ENCODE results near the gene ATP8B1.

DNA sequence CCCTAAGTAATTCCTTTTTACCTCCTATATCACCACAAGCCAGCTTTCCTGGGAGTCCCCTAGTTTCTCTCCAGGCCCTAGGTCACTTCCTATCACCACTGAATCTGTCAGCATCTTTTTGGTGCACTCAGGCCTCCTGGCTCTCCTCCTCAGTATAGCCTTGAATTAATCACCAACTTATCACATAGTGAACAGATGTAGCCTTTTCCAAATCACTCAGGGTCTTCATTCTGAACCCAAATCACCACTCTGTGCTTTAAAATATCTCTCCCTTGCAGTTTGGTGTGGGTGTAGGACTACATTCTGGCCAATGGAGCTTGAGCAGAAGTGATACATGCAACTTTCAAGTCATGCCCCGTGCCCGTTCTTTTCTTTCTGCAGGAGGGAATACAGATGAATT, 29.6 kb upstream of the ATP8B1 start:
- TF ChIP-seq, protein P1, sequence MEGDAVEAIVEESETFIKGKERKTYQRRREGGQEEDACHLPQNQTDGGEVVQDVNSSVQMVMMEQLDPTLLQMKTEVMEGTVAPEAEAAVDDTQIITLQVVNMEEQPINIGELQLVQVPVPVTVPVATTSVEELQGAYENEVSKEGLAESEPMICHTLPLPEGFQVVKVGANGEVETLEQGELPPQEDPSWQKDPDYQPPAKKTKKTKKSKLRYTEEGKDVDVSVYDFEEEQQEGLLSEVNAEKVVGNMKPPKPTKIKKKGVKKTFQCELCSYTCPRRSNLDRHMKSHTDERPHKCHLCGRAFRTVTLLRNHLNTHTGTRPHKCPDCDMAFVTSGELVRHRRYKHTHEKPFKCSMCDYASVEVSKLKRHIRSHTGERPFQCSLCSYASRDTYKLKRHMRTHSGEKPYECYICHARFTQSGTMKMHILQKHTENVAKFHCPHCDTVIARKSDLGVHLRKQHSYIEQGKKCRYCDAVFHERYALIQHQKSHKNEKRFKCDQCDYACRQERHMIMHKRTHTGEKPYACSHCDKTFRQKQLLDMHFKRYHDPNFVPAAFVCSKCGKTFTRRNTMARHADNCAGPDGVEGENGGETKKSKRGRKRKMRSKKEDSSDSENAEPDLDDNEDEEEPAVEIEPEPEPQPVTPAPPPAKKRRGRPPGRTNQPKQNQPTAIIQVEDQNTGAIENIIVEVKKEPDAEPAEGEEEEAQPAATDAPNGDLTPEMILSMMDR (IDR thresholded peaks at IDR 0.05 in 4 of 5, conservative IDR thresholded peaks at IDR 0.05 in 1 of 5) = no peak
- TF ChIP-seq POLR2A (IDR thresholded peaks at IDR 0.05) = no peak

Data from gastrocnemius medialis (tissue), 4 donors.